GM10248 (cell line): ENCODE results near the gene IQGAP3.

Experiments used
- CTCF ChIA-PET: fragments of 300-600 bp; sonication (Branson Sonifier 250); formaldehyde crosslinking; extraction: SDS; loops from one replicate; lab custom pipeline; 2021; ENCODE audit warnings: antibody characterized with exemption; lab: Yijun Ruan, JAX
- POLR2A ChIA-PET: fragments of 350-650 bp; sonication (Branson Sonifier 250); formaldehyde crosslinking; extraction: SDS; loops from one replicate; lab custom pipeline; 2020; ENCODE audit warnings: antibody characterized with exemption; lab: Yijun Ruan, JAX
- DNase-seq: peaks from one replicate; pipeline ENCODE4 v3.0.0; 2012; ENCODE audit errors: extremely low spot score
- TF ChIP-seq, protein P1 (sequence below): IDR thresholded peaks from 2 replicates; pipeline ENCODE4 v1.5.1; 2012; ENCODE audit warnings: mild to moderate bottlenecking, low read depth; ENCODE audit errors: extremely low read depth, missing control alignments, control extremely low read depth

IQGAP3 gene

GRCh38 chr1:156499842-156500542, 72.4 kb downstream of the IQGAP3 start:
- TF ChIP-seq, protein P1, sequence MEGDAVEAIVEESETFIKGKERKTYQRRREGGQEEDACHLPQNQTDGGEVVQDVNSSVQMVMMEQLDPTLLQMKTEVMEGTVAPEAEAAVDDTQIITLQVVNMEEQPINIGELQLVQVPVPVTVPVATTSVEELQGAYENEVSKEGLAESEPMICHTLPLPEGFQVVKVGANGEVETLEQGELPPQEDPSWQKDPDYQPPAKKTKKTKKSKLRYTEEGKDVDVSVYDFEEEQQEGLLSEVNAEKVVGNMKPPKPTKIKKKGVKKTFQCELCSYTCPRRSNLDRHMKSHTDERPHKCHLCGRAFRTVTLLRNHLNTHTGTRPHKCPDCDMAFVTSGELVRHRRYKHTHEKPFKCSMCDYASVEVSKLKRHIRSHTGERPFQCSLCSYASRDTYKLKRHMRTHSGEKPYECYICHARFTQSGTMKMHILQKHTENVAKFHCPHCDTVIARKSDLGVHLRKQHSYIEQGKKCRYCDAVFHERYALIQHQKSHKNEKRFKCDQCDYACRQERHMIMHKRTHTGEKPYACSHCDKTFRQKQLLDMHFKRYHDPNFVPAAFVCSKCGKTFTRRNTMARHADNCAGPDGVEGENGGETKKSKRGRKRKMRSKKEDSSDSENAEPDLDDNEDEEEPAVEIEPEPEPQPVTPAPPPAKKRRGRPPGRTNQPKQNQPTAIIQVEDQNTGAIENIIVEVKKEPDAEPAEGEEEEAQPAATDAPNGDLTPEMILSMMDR = no peak
- ChIA-PET POLR2A (interaction anchor here (0.6 to 4.4 kb wide), 10 partner anchors 8 to 252 kb away, joined by 3 to 59 read pairs (median 4); partner anchors contain the start of gene HDGF), CTCF (interaction anchor here (0.9 to 17.2 kb wide), 13 partner anchors 14 to 124 kb away, joined by 3 to 373 read pairs (median 6); no protein-coding TSS in a partner anchor)
- no peak for DNase-seq

DNA sequence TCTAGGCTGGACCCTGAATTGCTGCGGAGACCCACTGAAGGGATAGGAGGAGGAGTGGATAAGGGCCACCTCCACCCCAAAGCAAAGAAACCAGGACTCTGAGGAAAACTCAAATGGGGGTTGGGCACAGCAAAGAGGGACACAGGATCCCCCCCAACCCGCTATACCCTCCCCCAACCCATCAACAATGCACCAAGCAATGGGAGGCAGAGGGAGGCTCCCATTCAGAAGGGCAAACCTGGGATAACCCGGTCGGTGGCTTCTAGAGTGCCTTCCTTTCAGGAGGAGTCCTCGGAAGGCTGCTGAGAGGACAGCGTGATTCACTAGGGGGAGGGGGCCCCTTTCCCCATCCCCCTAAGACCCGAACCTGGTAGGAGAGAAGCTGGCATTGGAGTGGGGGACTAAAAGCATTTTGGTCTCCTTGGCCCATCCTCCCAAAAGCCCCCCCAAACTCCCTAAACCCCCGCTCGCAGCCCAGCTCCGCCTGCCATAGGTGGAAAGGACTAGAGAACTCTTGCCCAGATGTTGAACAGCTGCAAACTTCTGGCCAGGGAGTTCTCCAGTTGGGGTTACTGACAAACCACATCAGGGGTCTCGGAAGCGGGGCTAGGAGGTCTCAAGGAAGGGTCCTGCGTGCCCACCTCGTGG, 73.0 kb downstream of the IQGAP3 start:
- ChIA-PET POLR2A (interaction anchor here (0.7 to 4.4 kb wide), 3 partner anchors 8 to 9 kb away, joined by 4 to 59 read pairs (median 4); no protein-coding TSS in a partner anchor), CTCF (interaction anchor here (1.4 to 17.2 kb wide), 3 partner anchors 9 to 25 kb away, joined by 4 to 373 read pairs (median 7); no protein-coding TSS in a partner anchor)
- TF ChIP-seq, protein P1 = no peak
- no peak for DNase-seq

- TF ChIP-seq, protein P1 = no peak
- CTCF ChIA-PET = interaction anchor here (1.1 to 17.2 kb wide), 4 partner anchors 10 to 34 kb away, joined by 3 to 373 read pairs (median 6); no protein-coding TSS in a partner anchor
- DNase-seq = no peak
- POLR2A ChIA-PET = interaction anchor here (0.8 to 4.4 kb wide), 3 partner anchors 8 to 15 kb away, joined by 4 to 59 read pairs (median 4); no protein-coding TSS in a partner anchor
Observed at GRCh38 chr1:156498432-156499193, 73.8 kb downstream of the IQGAP3 start.

GRCh38 chr1:156497743-156498431, 74.5 kb downstream of the IQGAP3 start:
- TF ChIP-seq, protein P1 = no peak
- CTCF ChIA-PET = interaction anchor here (1.1 to 17.2 kb wide), 4 partner anchors 11 to 33 kb away, joined by 3 to 373 read pairs (median 6); no protein-coding TSS in a partner anchor
- POLR2A ChIA-PET = interaction anchor here (0.6 to 4.4 kb wide), 5 partner anchors 7 to 743 kb away, joined by 4 to 59 read pairs (median 5); no protein-coding TSS in a partner anchor
- no peak for DNase-seq

GRCh38 chr1:156497078-156497742, 75.2 kb downstream of the IQGAP3 start:
- ChIA-PET POLR2A (interaction anchor here (0.6 to 0.7 kb wide), 2 partner anchors 39 to 743 kb away, joined by 5 read pairs; no protein-coding TSS in a partner anchor), CTCF (interaction anchor here (17.2 kb wide), 1 partner anchor 11 kb away, joined by 373 read pairs; no protein-coding TSS in a partner anchor)
- no peak for DNase-seq
- TF ChIP-seq, protein P1 = no peak
